A673 (cell line): ENCODE data around the gene MTHFD2.

Experiments
- CTCF ChIP-seq: fragments of 300-800, 200-600 bp; sonication (generic); conservative IDR thresholded peaks from 2 replicates; pipeline ENCODE4 v1.5.1; 2017; ENCODE audit warnings: low read depth, mild to moderate bottlenecking, antibody characterized with exemption, low read length, moderate library complexity, mixed read lengths
- EZH2 ChIP-seq: fragments of 200-600 bp; sonication (generic); IDR thresholded peaks from 2 replicates; pipeline ENCODE4 v1.6.1; 2017; ENCODE audit warnings: borderline replicate concordance, low read depth, mild to moderate bottlenecking, mixed read lengths, antibody characterized with exemption, low read length; ENCODE audit not compliant: poor library complexity, severe bottlenecking

GRCh38 chr2:74223941-74224770 lies 25.7 kb downstream of the MTHFD2 start:
- TF ChIP-seq CTCF: no peak
- TF ChIP-seq EZH2: no peak
